PC-3 (cell line): Measurements from ENCODE around the gene UQCC2. TPM values are rescaled to one million over a fixed set of nuclear protein-coding genes. Genes with fewer than 3 reads are reported as not detected.

Experiments
- ATAC-seq: fragments of 200-7000 bp; cut with Tn5 transposase; 2 replicates; pipeline ENCODE4 v1.9.1; 2020; ENCODE audit warnings: mild to moderate bottlenecking, moderate library complexity
- BruUV-seq: library from RNA; stranded (reverse); fragments of 400-500 nt; replicated peaks from 2 replicates; lab custom pipeline; 2021; lab: Mats Ljungman, UMichigan
- CTCF ChIA-PET: fragments of 300-600 bp; sonication (Branson Sonifier 250); formaldehyde crosslinking; loops from one replicate; lab custom pipeline; 2022; ENCODE audit warnings: antibody characterized with exemption; lab: Charles Lee
- POLR2A ChIA-PET: fragments of 300-600 bp; sonication (Branson Sonifier 250); formaldehyde crosslinking; loops from one replicate; lab custom pipeline; 2022; ENCODE audit warnings: antibody characterized with exemption; ENCODE audit not compliant: unreplicated experiment; lab: Charles Lee
- DNase-seq: peaks from one replicate; pipeline ENCODE4 v3.0.0-alpha.2; 2015
- H2AFZ ChIP-seq: fragments of 300-600 bp; sonication (generic); 2 replicates; pipeline ENCODE4 v1.6.0; 2016; ENCODE audit warnings: antibody characterized with exemption, low read length
- H3F3A ChIP-seq: fragments of 300-600 bp; sonication (generic); one replicate; pipeline ENCODE4 v1.6.0; 2017; ENCODE audit warnings: antibody characterized with exemption, low read length, control low read depth, mild to moderate bottlenecking; ENCODE audit not compliant: unreplicated experiment
- H3K27ac ChIP-seq: fragments of 300-600 bp; sonication (generic); 2 replicates; pipeline ENCODE4 v1.5.1; 2016; ENCODE audit warnings: mild to moderate bottlenecking, low read length
- H3K27me3 ChIP-seq: fragments of 300-600 bp; sonication (generic); 2 replicates; pipeline ENCODE4 v1.6.1; 2016; ENCODE audit warnings: low read length, mixed read lengths
- H3K36me3 ChIP-seq: fragments of 300-600 bp; sonication (generic); 2 replicates; pipeline ENCODE4 v1.6.1; 2016; ENCODE audit warnings: low read depth, mixed run types, low read length, mixed read lengths
- H3K4me1 ChIP-seq: fragments of 300-600 bp; sonication (generic); 2 replicates; pipeline ENCODE4 v1.5.1; 2016; ENCODE audit warnings: low read length; ENCODE audit not compliant: insufficient read depth
- H3K4me2 ChIP-seq: fragments of 300-600 bp; sonication (generic); 2 replicates; pipeline ENCODE4 v1.6.0; 2016; ENCODE audit warnings: low read length
- H3K4me3 ChIP-seq: fragments of 300-600 bp; sonication (generic); 2 replicates; pipeline ENCODE4 v1.5.1; 2016; ENCODE audit warnings: mild to moderate bottlenecking, low read length, mixed read lengths
- H3K79me2 ChIP-seq: fragments of 300-600 bp; sonication (generic); 2 replicates; pipeline ENCODE4 v1.6.1; 2017; ENCODE audit warnings: low read length, mixed read lengths
- H3K9ac ChIP-seq: fragments of 300-600 bp; sonication (generic); 2 replicates; pipeline ENCODE4 v1.6.0; 2016; ENCODE audit warnings: mild to moderate bottlenecking, low read length
- H3K9me2 ChIP-seq: fragments of 300-600 bp; sonication (generic); replicated peaks from 2 replicates; pipeline ENCODE4 v1.6.1; 2016; ENCODE audit warnings: mixed run types, low read length, mixed read lengths
- H3K9me3 ChIP-seq: fragments of 300-600 bp; sonication (generic); 2 replicates; pipeline ENCODE4 v1.6.1; 2016; ENCODE audit warnings: low read length, mixed read lengths
- H4K20me1 ChIP-seq: fragments of 300-600 bp; sonication (generic); 2 replicates; pipeline ENCODE4 v1.6.1; 2016; ENCODE audit warnings: low read length, mixed read lengths
- EZH2 ChIP-seq: fragments of 300-600 bp; sonication (generic); IDR thresholded peaks from one replicate; pipeline ENCODE4 v1.6.1; 2017; ENCODE audit warnings: antibody characterized with exemption, mild to moderate bottlenecking, low read length; ENCODE audit not compliant: unreplicated experiment
- EZH2phosphoT487 ChIP-seq: fragments of 300-600 bp; sonication (generic); IDR thresholded peaks from 2 replicates; pipeline ENCODE4 v1.6.1; 2018; ENCODE audit warnings: mild to moderate bottlenecking, antibody characterized with exemption, low read length, borderline replicate concordance
- intact Hi-C: fragments of 100-400 bp; cut with micrococcal nuclease; formaldehyde crosslinking; loops from 2 replicates; pipeline ENCODE4 v1.9.0; 2023
- total RNA-seq: library from RNA; depleted of rRNA; stranded (reverse); fragments of >200 nt; gene quantifications from 2 replicates; pipeline ENCODE4 v1.2.3, GENCODE V29; 2014
- TF ChIP-seq, protein P1 (sequence below): fragments of 300-600 bp; sonication (generic); conservative IDR thresholded peaks from 2 replicates; pipeline ENCODE4 v1.5.1; 2017; ENCODE audit warnings: antibody characterized with exemption, low read depth, mild to moderate bottlenecking, low read length

The UQCC2 gene
- total RNA-seq, 1 experiment from 2014 or later, result 107 TPM

DNA sequence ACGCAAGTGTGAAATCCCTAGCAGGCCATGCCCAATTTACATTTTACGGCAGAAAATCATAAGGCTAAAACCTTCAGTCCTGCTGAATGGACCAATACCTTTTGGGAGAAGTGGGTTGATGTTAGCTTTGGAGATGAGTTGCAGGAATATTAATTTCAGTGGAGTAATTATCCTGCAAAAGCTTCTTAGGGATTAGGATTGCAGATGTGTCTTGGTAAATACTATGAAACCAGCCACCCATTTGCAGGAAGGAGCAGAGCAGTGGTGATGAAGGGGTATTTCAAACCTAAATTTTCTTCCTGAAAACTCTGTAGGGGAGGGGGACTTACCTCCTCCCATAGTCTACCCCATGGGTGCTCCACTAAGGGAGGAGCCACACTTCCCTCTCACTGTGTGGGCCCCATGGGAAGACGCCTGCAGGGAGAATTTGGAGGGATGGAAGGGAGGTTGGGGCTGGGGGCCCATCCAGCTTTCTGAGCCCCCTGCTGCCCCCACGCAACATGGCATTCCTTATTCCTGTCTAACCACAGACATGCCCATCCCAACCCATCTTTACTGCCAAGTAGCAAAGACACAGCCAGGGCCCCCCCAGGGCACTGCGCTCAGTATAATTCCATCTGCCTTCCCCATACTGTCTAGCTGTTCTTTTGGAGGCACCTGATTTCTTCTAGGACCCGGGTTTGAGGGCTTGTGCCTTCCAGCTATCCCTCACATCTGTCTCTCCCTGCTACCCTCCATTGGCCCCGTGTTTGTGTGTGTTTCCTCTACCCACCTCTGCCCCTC is 14.6 kb upstream of the UQCC2 start:
- Histone ChIP-seq H3K4me2 (no peak overlapping the region), H3K9me2 (no peaks in the 10 kb centered on the region)
- DNase-seq, result no peak

DNA sequence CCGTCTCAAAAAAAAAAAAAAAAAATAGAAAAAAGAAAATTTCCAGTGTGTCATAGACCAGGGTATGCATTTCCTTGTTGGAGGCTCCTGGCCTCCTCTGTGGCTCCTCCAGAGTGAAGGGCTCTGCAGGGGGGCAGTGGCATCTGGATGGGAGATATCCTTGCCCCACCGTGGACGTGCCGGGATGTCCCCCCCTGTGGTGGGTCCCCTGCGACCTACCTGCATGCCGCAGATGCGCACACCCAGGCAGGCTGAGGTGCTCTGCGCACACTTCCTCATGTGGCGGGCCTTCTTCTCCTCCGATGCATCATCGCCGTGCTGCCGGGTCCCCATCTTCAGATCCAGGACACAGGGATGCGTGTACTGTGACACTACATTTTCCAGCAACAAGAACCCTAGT is 13.7 kb upstream of the UQCC2 start:
- intact Hi-C loops, result no loop called here
- no peaks in the 10 kb centered on the region for H4K20me1 ChIP-seq
- no peaks in the 10 kb centered on the region for H3K79me2 ChIP-seq
- no TSS peak for BruUV-seq
- H2AFZ ChIP-seq, result no peak overlapping the region
- ChIA-PET CTCF (no interaction called here), POLR2A (no interaction called here)
- H3K9me3 ChIP-seq, result no peaks in the 10 kb centered on the region
- ATAC-seq, result no peak
- peaks cover 19% of the 10 kb centered on the region for H3K27me3 ChIP-seq
- H3K36me3 ChIP-seq, result no peaks in the 10 kb centered on the region
- no peak overlapping the region for H3K4me2 ChIP-seq
- no peak overlapping the region for H3K4me3 ChIP-seq
- DNase-seq, result no peak
- TF ChIP-seq EZH2phosphoT487 (no peak), EZH2 (no peak)
- TF ChIP-seq, protein P1, sequence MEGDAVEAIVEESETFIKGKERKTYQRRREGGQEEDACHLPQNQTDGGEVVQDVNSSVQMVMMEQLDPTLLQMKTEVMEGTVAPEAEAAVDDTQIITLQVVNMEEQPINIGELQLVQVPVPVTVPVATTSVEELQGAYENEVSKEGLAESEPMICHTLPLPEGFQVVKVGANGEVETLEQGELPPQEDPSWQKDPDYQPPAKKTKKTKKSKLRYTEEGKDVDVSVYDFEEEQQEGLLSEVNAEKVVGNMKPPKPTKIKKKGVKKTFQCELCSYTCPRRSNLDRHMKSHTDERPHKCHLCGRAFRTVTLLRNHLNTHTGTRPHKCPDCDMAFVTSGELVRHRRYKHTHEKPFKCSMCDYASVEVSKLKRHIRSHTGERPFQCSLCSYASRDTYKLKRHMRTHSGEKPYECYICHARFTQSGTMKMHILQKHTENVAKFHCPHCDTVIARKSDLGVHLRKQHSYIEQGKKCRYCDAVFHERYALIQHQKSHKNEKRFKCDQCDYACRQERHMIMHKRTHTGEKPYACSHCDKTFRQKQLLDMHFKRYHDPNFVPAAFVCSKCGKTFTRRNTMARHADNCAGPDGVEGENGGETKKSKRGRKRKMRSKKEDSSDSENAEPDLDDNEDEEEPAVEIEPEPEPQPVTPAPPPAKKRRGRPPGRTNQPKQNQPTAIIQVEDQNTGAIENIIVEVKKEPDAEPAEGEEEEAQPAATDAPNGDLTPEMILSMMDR, result no peak
- no peak overlapping the region for H3K9ac ChIP-seq
- no peaks in the 10 kb centered on the region for H3F3A ChIP-seq
- no peak overlapping the region for H3K27ac ChIP-seq
- no peaks in the 10 kb centered on the region for H3K9me2 ChIP-seq
- peaks cover 16% of the 10 kb centered on the region for H3K4me1 ChIP-seq

More for the DNA sequence above, 14.6 kb upstream of the UQCC2 start:
- H4K20me1 ChIP-seq, result no peaks in the 10 kb centered on the region
- intact Hi-C loops, result no loop called here
- no peak for ATAC-seq
- H3F3A ChIP-seq, result no peaks in the 10 kb centered on the region
- ChIA-PET CTCF (no interaction called here), POLR2A (no interaction called here)
- no peak overlapping the region for H3K4me3 ChIP-seq
- BruUV-seq, result no TSS peak
- H3K36me3 ChIP-seq, result no peaks in the 10 kb centered on the region
- H3K9me3 ChIP-seq, result no peaks in the 10 kb centered on the region
- H2AFZ ChIP-seq, result no peak overlapping the region
- H3K4me1 ChIP-seq, result peaks cover 7% of the 10 kb centered on the region
- H3K79me2 ChIP-seq, result no peaks in the 10 kb centered on the region
- TF ChIP-seq EZH2 (no peak), EZH2phosphoT487 (no peak)
- TF ChIP-seq, protein P1, result no peak
- H3K27ac ChIP-seq, result no peak overlapping the region
- peaks cover 19% of the 10 kb centered on the region for H3K27me3 ChIP-seq
- H3K9ac ChIP-seq, result no peak overlapping the region
